ENCODE measurements around the gene RAB6B. TPM values are rescaled to one million over a fixed set of nuclear protein-coding genes. Genes with fewer than 3 reads are reported as not detected.

The RAB6B gene
- total RNA-seq, 1 donor from 2014 or later: 2.2 TPM

GRCh38 chr3:133931084-133931483 is 35.4 kb upstream of the RAB6B start:
- DNase-seq (ENCODE audit: low read depth in 2 of 2): no peak

- peak; percentile 82 to 86 for DNase-seq (ENCODE audit: low read depth in 2 of 2)
Observed at GRCh38 chr3:133930341-133930933, 34.8 kb upstream of the RAB6B start.

DNA sequence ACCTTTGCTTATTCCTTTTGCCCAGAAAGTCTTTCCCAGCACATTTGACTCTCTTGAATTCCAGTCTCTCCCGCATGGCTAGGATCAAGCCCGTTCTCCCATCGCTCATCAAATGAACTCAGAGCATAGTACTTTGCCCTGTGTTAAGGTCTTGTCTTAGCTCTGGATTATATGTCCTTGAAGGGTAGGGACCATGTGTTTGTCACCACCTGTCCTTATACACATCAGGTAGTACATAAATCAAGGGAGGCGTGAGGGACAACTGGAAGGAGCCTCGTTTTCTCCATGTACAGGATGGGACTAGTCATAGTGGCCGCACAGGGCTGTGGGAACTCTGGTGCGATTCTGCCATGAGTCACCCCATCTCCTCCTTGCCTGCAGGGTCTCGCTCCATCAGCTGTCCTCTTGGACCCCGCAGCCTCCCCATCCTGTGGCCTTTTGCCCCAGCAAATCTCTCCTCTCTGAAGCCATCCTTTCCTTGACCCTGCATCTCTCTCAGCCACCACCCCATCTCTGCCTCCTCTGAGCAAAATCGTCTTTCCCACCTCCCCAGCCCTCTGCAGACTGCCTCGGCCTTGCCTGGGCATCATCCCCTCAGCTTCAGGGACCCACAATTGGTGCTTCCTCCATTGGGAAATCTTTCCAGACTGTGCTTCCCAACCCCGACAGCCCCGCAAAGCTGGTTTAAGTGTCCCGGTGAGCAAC is 33.4 kb upstream of the RAB6B start:
- peak in 1 of 2 donors; percentile 41 for DNase-seq (ENCODE audit: low read depth in 2 of 2)

- no peak for DNase-seq (ENCODE audit: low read depth in 2 of 2)
Observed at GRCh38 chr3:133928136-133928893, 32.6 kb upstream of the RAB6B start.

- peak; percentile 46 to 68 for DNase-seq (ENCODE audit: low read depth in 2 of 2)
Observed at GRCh38 chr3:133927540-133928066, 31.9 kb upstream of the RAB6B start.

DNA sequence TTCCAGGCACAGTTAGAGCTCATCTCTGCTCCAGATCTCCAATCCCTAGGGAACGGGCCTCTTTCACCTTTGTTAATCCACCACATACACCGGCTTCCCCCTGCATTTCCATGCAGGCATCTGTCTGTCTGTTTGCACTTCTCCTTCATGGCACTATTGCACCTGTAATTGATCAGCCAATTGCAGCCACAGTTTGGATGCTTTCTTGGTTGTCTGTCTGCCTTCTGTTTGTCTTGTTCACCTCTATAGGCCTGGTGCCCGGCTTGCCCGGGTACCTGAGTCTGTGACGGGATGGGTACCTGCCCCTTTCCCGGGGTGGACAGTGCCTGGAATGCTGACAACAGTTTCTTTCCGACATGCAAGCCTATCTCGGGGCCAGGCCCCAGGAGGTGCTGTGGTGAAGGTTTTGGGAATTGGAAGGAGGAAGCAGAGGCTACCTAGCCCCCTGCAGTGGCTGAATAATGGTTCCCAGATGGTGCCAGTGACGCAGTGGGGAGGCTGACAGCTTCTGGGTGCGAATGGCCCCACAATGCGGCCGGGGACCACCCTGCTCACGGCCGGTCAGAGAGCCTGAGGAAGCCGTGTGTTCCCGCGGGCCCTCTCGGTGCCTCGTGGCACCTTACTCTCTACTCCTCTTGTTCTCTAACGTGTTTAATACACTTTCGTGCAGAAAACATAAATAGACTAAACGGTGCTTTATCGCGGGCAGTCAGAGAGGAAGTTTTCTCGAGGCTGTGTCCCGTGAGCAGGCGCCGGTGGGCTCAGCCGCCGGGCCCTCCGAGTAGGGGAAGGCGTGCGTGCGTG is 31.3 kb upstream of the RAB6B start:
- DNase-seq (ENCODE audit: low read depth in 2 of 2): no peak

- DNase-seq (ENCODE audit: low read depth in 2 of 2): no peak
Observed at GRCh38 chr3:133925960-133926735, 30.5 kb upstream of the RAB6B start.

DNA sequence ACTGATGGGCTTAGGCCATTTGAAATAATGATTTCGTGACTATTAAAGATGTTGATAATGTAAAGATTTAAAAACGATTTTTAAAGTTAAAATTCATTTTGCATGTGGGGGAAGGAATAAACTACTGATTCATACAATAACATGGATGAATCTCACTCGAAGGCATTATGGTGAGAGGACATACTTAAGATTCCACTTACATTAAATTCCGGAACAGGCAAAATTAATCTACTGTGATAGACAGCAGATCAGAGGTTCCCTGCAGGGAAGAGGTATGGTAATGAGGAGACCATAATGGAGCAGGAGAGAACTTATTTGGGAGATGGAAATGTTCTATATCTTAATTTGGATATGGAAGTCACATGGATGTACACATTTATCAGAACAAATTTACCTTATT is 28.4 kb upstream of the RAB6B start:
- no peak for DNase-seq (ENCODE audit: low read depth in 2 of 2)

GRCh38 chr3:133921592-133921991 is 25.9 kb upstream of the RAB6B start:
- DNase-seq (ENCODE audit: low read depth in 2 of 2): no peak

DNA sequence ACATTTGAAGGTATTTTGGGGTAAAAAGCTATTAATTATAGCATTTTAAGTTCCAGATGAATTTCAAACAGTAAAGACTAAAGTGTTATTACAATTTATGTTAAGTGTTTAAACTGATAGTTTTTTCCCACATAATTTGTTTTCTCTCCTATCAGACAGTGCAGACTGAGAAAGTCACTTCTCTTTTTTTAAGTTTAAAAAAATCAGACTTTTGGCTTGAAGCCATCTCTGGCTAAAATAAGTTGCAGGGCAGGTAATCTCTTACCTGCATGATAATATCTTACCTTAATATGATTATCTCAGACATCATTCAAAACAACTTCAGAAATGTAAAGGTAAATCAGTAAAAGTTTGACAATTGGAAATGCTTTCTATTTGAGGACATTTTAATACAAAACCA is 21.5 kb upstream of the RAB6B start:
- no peak for DNase-seq (ENCODE audit: low read depth in 2 of 2)

GRCh38 chr3:133915685-133916658 is 20.3 kb upstream of the RAB6B start:
- no peak for DNase-seq (ENCODE audit: low read depth in 2 of 2)

DNA sequence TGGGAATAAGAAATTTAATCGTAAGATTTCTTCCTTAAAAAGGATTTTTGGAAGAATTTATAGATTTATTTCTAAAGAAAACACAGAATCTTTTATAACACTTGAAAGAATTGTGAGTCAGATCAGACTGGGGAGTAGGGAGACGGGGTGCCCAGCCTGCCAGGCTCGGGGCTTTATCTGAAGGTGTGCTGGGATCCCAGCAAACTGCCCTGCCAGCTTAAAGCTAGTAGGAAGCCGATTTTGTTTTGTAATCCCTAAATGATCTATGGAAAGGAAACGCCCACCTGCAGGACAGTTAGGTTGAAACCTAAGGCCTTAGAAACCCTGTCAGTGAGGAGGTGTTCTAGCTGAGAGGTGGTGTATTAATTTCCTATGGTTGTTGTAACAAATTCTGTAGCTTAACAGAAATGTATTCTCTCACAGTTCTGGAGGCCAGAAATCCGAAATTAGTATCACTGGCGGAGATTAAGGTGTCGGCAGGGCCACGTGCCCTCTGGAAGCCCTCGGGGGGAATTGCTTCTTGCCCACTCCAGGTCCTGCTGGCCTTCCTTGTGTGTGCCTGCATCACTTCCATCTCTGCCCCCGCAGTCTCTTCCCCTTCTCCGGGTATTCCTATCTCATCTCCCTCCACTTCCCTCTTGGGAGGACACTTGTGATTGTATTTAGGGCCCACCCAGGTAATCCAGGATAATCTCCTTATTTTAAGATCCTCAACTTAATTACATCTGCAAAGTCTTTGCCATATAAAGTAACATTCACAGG is 19.3 kb upstream of the RAB6B start:
- DNase-seq (ENCODE audit: low read depth in 2 of 2): no peak

DNA sequence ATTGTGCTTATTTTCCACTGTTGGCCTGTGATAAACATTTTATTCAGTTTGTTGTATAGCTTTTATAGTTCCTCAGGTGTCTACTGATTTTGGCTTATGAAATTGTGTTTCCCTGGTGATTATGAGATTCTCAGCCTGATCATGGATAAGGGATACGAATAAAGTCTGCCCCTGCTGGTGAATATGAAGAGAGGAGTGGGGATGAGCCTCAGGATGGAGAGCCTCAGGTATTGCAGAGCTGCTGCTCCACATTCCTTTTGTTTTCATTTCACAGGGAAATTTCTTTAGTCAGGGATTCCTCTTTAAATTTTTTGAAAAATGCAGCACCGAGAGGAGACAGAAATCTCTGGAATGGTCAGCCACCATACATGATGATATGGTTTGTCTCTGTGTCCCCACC is 14.7 kb upstream of the RAB6B start:
- no peak for DNase-seq (ENCODE audit: low read depth in 2 of 2)

DNA sequence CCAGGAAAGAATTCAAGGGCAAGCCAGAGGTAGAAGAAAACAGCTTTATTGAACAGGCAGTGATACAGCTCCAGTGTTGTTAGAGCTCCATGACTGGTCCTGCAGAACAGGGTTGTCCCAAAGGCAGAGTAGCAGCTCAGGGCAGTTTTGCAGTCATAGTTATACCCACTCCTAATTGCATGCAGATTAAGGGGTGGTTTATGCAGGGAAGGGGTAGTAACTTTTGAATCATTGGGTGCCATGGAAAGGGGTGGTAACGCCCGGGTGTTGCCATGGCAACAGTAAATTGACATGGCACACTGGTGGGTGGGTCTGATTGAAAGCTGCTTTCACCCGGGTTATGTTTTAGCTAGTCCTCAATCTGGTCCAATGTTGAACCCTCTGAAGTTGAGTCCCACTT is 9.7 kb upstream of the RAB6B start:
- no peak for DNase-seq (ENCODE audit: low read depth in 2 of 2)

DNA sequence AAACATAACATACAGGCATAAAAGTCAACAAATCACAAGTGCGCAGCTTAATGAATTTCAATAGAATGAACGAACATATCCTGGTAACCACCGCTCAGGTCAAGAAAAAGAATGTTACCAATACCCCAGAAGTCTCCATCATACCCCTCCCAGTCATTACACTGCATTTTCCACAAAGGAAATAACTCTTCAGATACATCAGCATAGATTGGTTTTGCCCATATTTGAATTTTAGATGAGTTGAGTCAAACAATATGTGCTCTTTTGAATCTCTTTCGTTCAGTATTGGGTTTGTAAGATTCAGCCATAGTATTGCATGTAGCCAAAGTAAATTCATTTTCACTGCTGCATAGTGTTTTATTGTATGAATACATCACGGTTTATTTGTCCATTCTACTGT is 6.2 kb upstream of the RAB6B start:
- DNase-seq (ENCODE audit: low read depth in 2 of 2): no peak

DNA sequence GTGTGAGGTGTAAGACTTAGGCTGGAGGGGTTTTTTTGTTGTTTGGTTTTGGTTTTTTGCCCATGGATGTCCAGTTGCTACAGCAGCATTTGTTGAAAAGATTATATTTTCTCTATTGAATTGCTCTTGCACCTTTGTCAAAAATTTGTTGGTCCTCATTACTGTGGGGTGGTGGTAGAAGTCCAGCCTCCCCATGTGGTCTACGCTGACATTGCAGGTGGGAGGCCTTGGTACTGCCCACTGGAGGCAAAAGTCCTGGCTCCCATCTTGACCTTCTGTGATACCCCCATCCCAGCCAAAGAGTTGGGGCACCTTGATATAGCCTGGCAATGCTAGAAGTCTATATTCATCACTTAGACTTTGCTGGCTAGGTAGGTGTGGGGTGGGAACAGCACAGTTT is 5.4 kb upstream of the RAB6B start:
- DNase-seq (ENCODE audit: low read depth in 2 of 2): no peak

DNA sequence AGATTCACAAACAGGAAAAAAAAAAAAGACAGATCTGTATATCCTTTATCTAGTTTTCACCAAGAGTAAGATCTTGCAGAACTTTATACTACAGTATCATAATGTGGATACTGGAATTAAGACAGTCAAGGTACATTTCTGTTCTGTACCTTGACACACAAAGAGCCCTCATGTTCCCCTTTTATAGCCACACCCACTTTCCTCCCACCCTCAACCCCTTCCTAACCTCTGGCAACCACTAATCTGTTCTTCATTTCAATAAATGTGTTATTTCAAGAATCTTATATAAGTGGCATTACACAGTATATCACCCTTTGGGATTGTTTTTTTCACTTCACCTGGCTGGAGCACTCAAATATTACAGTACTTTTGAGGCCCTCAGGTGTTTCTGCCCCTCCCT is 3.6 kb upstream of the RAB6B start:
- DNase-seq (ENCODE audit: low read depth in 2 of 2): no peak

GRCh38 chr3:133897547-133897946 is 1.9 kb upstream of the RAB6B start:
- DNase-seq (ENCODE audit: low read depth in 2 of 2): no peak
